Astrocyte (in vitro differentiated cells and primary cell): ENCODE measurements around the gene ATP11C.

ENCODE experiments used
- CTCF ChIP-seq: IDR thresholded peaks from 2 replicates; pipeline ENCODE4 v1.5.1; 2011; ENCODE audit warnings: low read depth, mild to moderate bottlenecking, inconsistent platforms, low read length, moderate library complexity; ENCODE audit not compliant: insufficient read depth
- EZH2 ChIP-seq: IDR thresholded peaks from 2 replicates; pipeline ENCODE4 v1.6.1; 2012; ENCODE audit warnings: mild to moderate bottlenecking, low read length, inconsistent platforms; ENCODE audit not compliant: insufficient read depth

GRCh38 chrX:139969286-139969685 is 36.4 kb upstream of the ATP11C start:
- TF ChIP-seq CTCF (no peak), EZH2 (no peak)
